Endothelial cell of umbilical vein (primary cell): ENCODE measurements around the gene SH3BP5L. TPM values are rescaled to one million over a fixed set of nuclear protein-coding genes. Genes with fewer than 3 reads are reported as not detected.

ENCODE experiments used
- BruUV-seq: library from RNA; stranded (reverse); fragments of 400-500 nt; replicated peaks from 2 replicates; lab custom pipeline; 2021; lab: Mats Ljungman, UMichigan
- CTCF ChIA-PET: fragments of 300-600, 350-600 bp; sonication (Branson Sonifier 250); formaldehyde crosslinking; loops from one replicate; lab custom pipeline; 2021; ENCODE audit warnings: antibody characterized with exemption, inconsistent platforms; lab: Charles Lee
- POLR2A ChIA-PET: fragments of 300-600, 350-600 bp; sonication (Branson Sonifier 250); formaldehyde crosslinking; loops from one replicate; lab custom pipeline; 2021; ENCODE audit warnings: antibody characterized with exemption, inconsistent platforms; lab: Charles Lee
- DNase-seq: peaks from one replicate; pipeline ENCODE4 v3.0.0-alpha.2; 2011; ENCODE audit warnings: low read depth, low spot score
- FAIRE-seq: peaks from 2 replicates; lab custom pipeline; 2011; peaks lifted over from hg19 to GRCh38; lab: Jason Lieb, UNC
- H2AFZ ChIP-seq: 2 replicates; pipeline ENCODE4 v1.6.0; 2012; ENCODE audit warnings: low read depth, low read length, control low read depth, inconsistent platforms
- H3K27ac ChIP-seq: 2 replicates; pipeline ENCODE4 v1.5.1; 2011; ENCODE audit warnings: low read depth, mild to moderate bottlenecking, control low read depth, low read length, moderate library complexity; ENCODE audit not compliant: insufficient read depth
- H3K27me3 ChIP-seq, 2 experiments: 2 replicates each; pipeline versions ENCODE4 v1.6.0 to v1.6.1; 2011; ENCODE audit warnings: low read length in 2 of 2, mixed read lengths in 1 of 2; ENCODE audit not compliant: control insufficient read depth in 2 of 2, insufficient read depth in 2 of 2
- H3K36me3 ChIP-seq, 2 experiments: 2 replicates in 1 of 2; 3 replicates in 1 of 2; pipeline ENCODE4 v1.5.1; 2011; ENCODE audit warnings: low read length in 2 of 2, mild to moderate bottlenecking in 1 of 2, moderate library complexity in 1 of 2; ENCODE audit not compliant: control insufficient read depth in 2 of 2, insufficient read depth in 2 of 2; ENCODE audit errors: extremely low read depth in 1 of 2
- H3K4me1 ChIP-seq: 3 replicates; pipeline ENCODE4 v1.5.1; 2011; ENCODE audit warnings: mild to moderate bottlenecking, low read length; ENCODE audit not compliant: control insufficient read depth, insufficient read depth; ENCODE audit errors: extremely low read depth
- H3K4me2 ChIP-seq: 2 replicates; pipeline ENCODE4 v1.6.1; 2011; ENCODE audit warnings: low read length, control low read depth, mixed read lengths; ENCODE audit not compliant: insufficient read depth
- H3K4me3 ChIP-seq, 3 experiments: fragments of 200-600 bp in 1 of 3; sonication (generic), shearing (Covaris generic) in 1 of 3; replicated peaks in 1 of 3; 2 replicates each; pipeline ENCODE4 v1.5.1; 2011 to 2016; ENCODE audit warnings: control low read depth in 3 of 3, low read length in 3 of 3, mild to moderate bottlenecking in 2 of 3, inconsistent platforms in 1 of 3, low read depth in 1 of 3, moderate library complexity in 1 of 3; ENCODE audit not compliant: insufficient read depth in 1 of 3
- H3K79me2 ChIP-seq: 2 replicates; pipeline ENCODE4 v1.6.0; 2012; ENCODE audit warnings: low read length, inconsistent platforms; ENCODE audit not compliant: control insufficient read depth, insufficient read depth
- H3K9ac ChIP-seq: replicated peaks from 2 replicates; pipeline ENCODE3; 2011; ENCODE audit warnings: low read length, control low read depth; ENCODE audit not compliant: insufficient read depth; ENCODE audit errors: extremely low read depth
- H3K9me1 ChIP-seq: replicated peaks from 3 replicates; pipeline ENCODE4 v1.6.0; 2011; ENCODE audit warnings: mild to moderate bottlenecking, low read length; ENCODE audit not compliant: control insufficient read depth, insufficient read depth; ENCODE audit errors: extremely low read depth
- H3K9me3 ChIP-seq: replicated peaks from 2 replicates; pipeline ENCODE4 v1.5.1; 2012; ENCODE audit warnings: low read length, inconsistent platforms; ENCODE audit not compliant: control insufficient read depth, insufficient read depth
- H4K20me1 ChIP-seq: replicated peaks from 2 replicates; pipeline ENCODE3; 2011; ENCODE audit warnings: mild to moderate bottlenecking, low read length; ENCODE audit not compliant: control insufficient read depth, insufficient read depth; ENCODE audit errors: extremely low read depth
- CTCF ChIP-seq, 2 donors: IDR thresholded peaks; 1 replicate in 1 of 2; 2 replicates in 1 of 2; pipeline ENCODE4 v1.5.1; 2011; ENCODE audit warnings: low read length in 2 of 2, mild to moderate bottlenecking in 2 of 2, moderate library complexity in 2 of 2, control low read depth in 1 of 2, inconsistent platforms in 1 of 2, low read depth in 1 of 2; ENCODE audit not compliant: insufficient read depth in 1 of 2; ENCODE audit errors: extremely low read depth in 1 of 2
- FOS ChIP-seq: IDR thresholded peaks from 2 replicates; pipeline ENCODE4 v1.6.1; 2011; ENCODE audit warnings: mild to moderate bottlenecking, low read length, moderate library complexity, borderline replicate concordance; ENCODE audit not compliant: insufficient read depth
- MYC ChIP-seq: IDR thresholded peaks from one replicate; pipeline ENCODE4 v1.6.1; 2011; ENCODE audit warnings: mild to moderate bottlenecking, low read depth, low read length
- dilution Hi-C: fragments of 300-500 bp; cut with MboI; formaldehyde crosslinking; loops from one replicate; pipeline ENCODE4 v1.15.0; 2019; ENCODE audit warnings: low sequenced_read_pairs; ENCODE audit not compliant: extremely low pct_ligation_motif_present
- intact Hi-C: fragments of 100-400 bp; cut with micrococcal nuclease; formaldehyde crosslinking; loops from one replicate; pipeline ENCODE4 v1.10.0; 2022
- microRNA-seq: library from miRNA; unstranded; fragments of <30 nt; microRNA quantifications from one replicate; pipeline ENCODE4 v1.2.0, GENCODE V29; 2021; ENCODE audit warnings: borderline number of aligned reads, borderline replicate concordance
- polyA plus RNA-seq, 4 experiments: library from polyadenylated mRNA; depleted of rRNA in 3 of 4; stranded (reverse) in 3 of 4; unstranded in 1 of 4; fragments of >200 nt; gene quantifications; 2 replicates each; pipeline versions ENCODE4 v1.2.1 to v1.2.3, GENCODE V29; 2011 to 2012; ENCODE audit warnings: missing spikeins in 1 of 4
- small RNA-seq: library from RNA; depleted of rRNA; stranded (forward); fragments of <200 nt; gene quantifications from one replicate; pipeline ENCODE3, GENCODE V24; 2012; ENCODE audit warnings: low replicate concordance, low read depth; ENCODE audit not compliant: insufficient read depth, insufficient read length
- total RNA-seq: library from RNA; stranded (reverse); gene quantifications from 2 replicates; pipeline ENCODE4 v1.2.3, GENCODE V29; 2021

SH3BP5L gene
- total and polyA plus RNA-seq, 2 donors (not counting 3 experiments of a cell fraction or from before 2014, with no cell fraction given), result 24.7 TPM

- Histone ChIP-seq H3K9me3 (no peaks in the 10 kb centered on the region), H3K4me3 (no peak overlapping the region), H3K27me3 (no peaks in the 10 kb centered on the region), H3K79me2 (no peaks in the 10 kb centered on the region), H4K20me1 (no peaks in the 10 kb centered on the region), H3K9ac (no peak overlapping the region), H3K27ac (no peak overlapping the region), H3K9me1 (no peaks in the 10 kb centered on the region), H3K36me3 (no peaks in the 10 kb centered on the region), H3K4me1 (no peaks in the 10 kb centered on the region), H2AFZ (no peak overlapping the region), H3K4me2 (no peak overlapping the region)
- BruUV-seq, result no TSS peak
- dilution Hi-C loops, result no loop called here
- DNase-seq (no peak), FAIRE-seq (no peak)
- TF ChIP-seq FOS (no peak), CTCF (IDR thresholded peaks at IDR 0.05; ENCODE audit: extremely low read depth in 1 of 2, insufficient read depth in 1 of 2, low read depth in 1 of 2, low read length in 2 of 2) (no peak), MYC (no peak)
- CTCF ChIA-PET, result no interaction called here
- POLR2A ChIA-PET, result no interaction called here
- intact Hi-C loops, result no loop called here
Observed at GRCh38 chr1:248775441-248775840, 50.3 kb downstream of the SH3BP5L start.

Small RNA genes lying within 50 kb of the gene (microRNA-seq; reads per million reads assigned to microRNA genes)
- not detected for gene MIR3124

Small RNA genes lying within 50 kb of the gene (small RNA-seq; reads per million reads assigned to genes)
- not detected for gene MIR3124

Other genes starting within 250 kb of the SH3BP5L start
- gene OR2T10, start 228.2 kb downstream of the SH3BP5L start, total RNA-seq, result not detected in 2 replicates
- not detected in 2 replicates for gene OR2T10, start 228.2 kb downstream of the SH3BP5L start, polyA plus RNA-seq
- not detected in 2 replicates for gene OR2T11, start 190.8 kb downstream of the SH3BP5L start, total RNA-seq
- not detected in 2 replicates for gene OR2T11, start 190.8 kb downstream of the SH3BP5L start, polyA plus RNA-seq
- not detected in 2 replicates for gene OR2T35, start 180.6 kb downstream of the SH3BP5L start, total RNA-seq
- not detected in 2 replicates for gene OR2T35, start 180.6 kb downstream of the SH3BP5L start, polyA plus RNA-seq
- gene OR2T27, start 170.4 kb downstream of the SH3BP5L start, total RNA-seq, result not detected in 2 replicates
- gene OR2T27, start 170.4 kb downstream of the SH3BP5L start, polyA plus RNA-seq, result not detected in 2 replicates
- not detected in 2 replicates for gene OR14I1, start 123.1 kb downstream of the SH3BP5L start, total RNA-seq
- gene OR14I1, start 123.1 kb downstream of the SH3BP5L start, polyA plus RNA-seq, result not detected in 2 replicates
- gene LYPD8, start 70.2 kb downstream of the SH3BP5L start, total RNA-seq, result not detected in 2 replicates
- not detected in 2 replicates for gene LYPD8, start 70.2 kb downstream of the SH3BP5L start, polyA plus RNA-seq
- gene ZNF672, start 12.3 kb upstream of the SH3BP5L start, total RNA-seq, result 20.1 and 21.5 TPM in 2 replicates
- gene ZNF672, start 12.3 kb upstream of the SH3BP5L start, polyA plus RNA-seq, result 29.6 and 30.6 TPM in 2 replicates
- 36.6 and 38.6 TPM in 2 replicates for gene ZNF692, start 33.2 kb upstream of the SH3BP5L start, total RNA-seq
- gene ZNF692, start 33.2 kb upstream of the SH3BP5L start, polyA plus RNA-seq, result 32.6 and 33.6 TPM in 2 replicates
- 5.2 and 5.9 TPM in 2 replicates for gene PGBD2, start 80.3 kb upstream of the SH3BP5L start, total RNA-seq
- 5.4 and 6.1 TPM in 2 replicates for gene PGBD2, start 80.3 kb upstream of the SH3BP5L start, polyA plus RNA-seq